Activated CD8-positive, alpha-beta T cell treated with anti-CD3 and anti-CD28 coated beads, Interleukin-2, amount 10 ng/mL, durations not matched to agents 7 days and 5 days (primary cell): ENCODE data around the gene ZNF629. TPM values are rescaled to one million over a fixed set of nuclear protein-coding genes. Genes with fewer than 3 reads are reported as not detected.
"Not testable (repeated sequence)": the region's sequence is repeated elsewhere in the genome, so short reads cannot be mapped to it uniquely, and the experiment has no call there.

Experiments
- ATAC-seq: fragments of 150-1000 bp; cut with Tn5 transposase; one replicate; pipeline ENCODE4 v1.10.0; 2021; ENCODE audit warnings: moderate library complexity
- CTCF ChIA-PET: fragments of 350-600 bp; sonication (Branson Sonifier 250); formaldehyde crosslinking; loops from one replicate; lab custom pipeline; 2021; ENCODE audit warnings: antibody characterized with exemption; lab: Charles Lee
- POLR2A ChIA-PET: fragments of 350-600 bp; sonication (Branson Sonifier 250); formaldehyde crosslinking; loops from one replicate; lab custom pipeline; 2021; ENCODE audit warnings: antibody characterized with exemption; lab: Charles Lee
- DNase-seq: peaks from one replicate; pipeline ENCODE4 v3.0.0-alpha.2; 2020
- H3K27ac Mint-ChIP-seq: one replicate; pipeline ENCODE4 v1.8.0; 2021; ENCODE audit warnings: mild to moderate bottlenecking, mixed read lengths
- H3K27me3 Mint-ChIP-seq: one replicate; pipeline ENCODE4 v1.8.0; 2021; ENCODE audit warnings: low read depth, mixed read lengths
- H3K36me3 Mint-ChIP-seq: one replicate; pipeline ENCODE4 v1.8.0; 2021; ENCODE audit warnings: low read depth, mixed read lengths
- H3K4me1 Mint-ChIP-seq: one replicate; pipeline ENCODE4 v1.8.0; 2021; ENCODE audit warnings: low read depth, mixed read lengths
- H3K4me3 Mint-ChIP-seq: one replicate; pipeline ENCODE4 v1.8.0; 2021; ENCODE audit warnings: mild to moderate bottlenecking, mixed read lengths
- H3K9me3 Mint-ChIP-seq: one replicate; pipeline ENCODE4 v1.8.0; 2022; ENCODE audit warnings: mixed read lengths; ENCODE audit not compliant: insufficient read depth
- total RNA-seq, 2 experiments: library from RNA; stranded (reverse); gene quantifications; one replicate each; pipeline ENCODE4 v1.2.3, GENCODE V29; 2021

Gene ZNF629
- 1 to 10 TPM; 1.7 to 1.9 TPM for total RNA-seq

DNA sequence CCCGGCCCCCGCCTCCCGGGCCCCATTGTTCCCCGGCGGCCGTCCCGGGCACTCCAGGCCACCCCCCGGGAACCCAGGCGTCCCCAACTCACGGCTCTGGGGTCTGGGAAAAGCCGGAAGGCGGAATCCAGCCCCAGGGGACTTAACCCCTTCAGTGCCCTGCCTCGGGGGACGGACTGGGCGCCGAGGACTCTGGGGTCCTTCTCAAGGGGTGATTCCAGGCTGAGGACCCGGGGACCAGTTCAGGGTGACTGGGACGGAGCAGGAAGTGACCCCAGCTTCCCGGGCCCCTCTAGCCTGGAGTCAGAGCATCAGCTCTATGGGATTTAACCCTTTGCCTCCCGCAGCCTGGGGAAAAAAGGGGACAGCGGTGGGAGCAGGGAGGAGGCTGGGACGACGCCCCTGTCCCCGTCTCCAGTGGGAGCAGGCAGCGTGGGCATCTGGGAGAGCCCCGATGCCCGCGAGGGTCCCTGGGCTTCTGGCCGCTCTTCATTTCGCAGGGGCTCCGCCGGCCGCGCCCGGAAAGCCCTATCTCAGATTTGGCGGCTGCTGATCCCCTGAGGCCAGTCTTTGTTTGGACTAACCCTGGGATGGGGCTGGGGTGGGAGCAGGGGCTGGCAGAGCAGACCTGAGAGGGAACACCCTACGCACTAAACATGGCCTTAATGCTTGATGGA lies at the start of gene ZNF629:
TSS of gene ZNF629 (minus strand) at position 270 of the 677 bp plus-strand sequence. CDS start 2,723 bp downstream, outside the sequence.
- CTCF ChIA-PET: interaction anchor here (0.7 kb wide), 1 partner anchor 28 kb away, joined by 3 read pairs; no protein-coding TSS in a partner anchor
- Mint-ChIP-seq H3K27ac (no peak within 1 kb of the TSS), H3K36me3 (peaks cover 3% of the 10 kb centered on the region), H3K27me3 (peaks cover 9% of the 10 kb centered on the region), H3K4me1 (peaks cover 10% of the 10 kb centered on the region), H3K9me3 (no peaks in the 10 kb centered on the region), H3K4me3 (peak within 1 kb of the TSS; percentile 76)
- ATAC-seq (peak; percentile 55), DNase-seq (no peak)
- POLR2A ChIA-PET: no interaction called here

DNA sequence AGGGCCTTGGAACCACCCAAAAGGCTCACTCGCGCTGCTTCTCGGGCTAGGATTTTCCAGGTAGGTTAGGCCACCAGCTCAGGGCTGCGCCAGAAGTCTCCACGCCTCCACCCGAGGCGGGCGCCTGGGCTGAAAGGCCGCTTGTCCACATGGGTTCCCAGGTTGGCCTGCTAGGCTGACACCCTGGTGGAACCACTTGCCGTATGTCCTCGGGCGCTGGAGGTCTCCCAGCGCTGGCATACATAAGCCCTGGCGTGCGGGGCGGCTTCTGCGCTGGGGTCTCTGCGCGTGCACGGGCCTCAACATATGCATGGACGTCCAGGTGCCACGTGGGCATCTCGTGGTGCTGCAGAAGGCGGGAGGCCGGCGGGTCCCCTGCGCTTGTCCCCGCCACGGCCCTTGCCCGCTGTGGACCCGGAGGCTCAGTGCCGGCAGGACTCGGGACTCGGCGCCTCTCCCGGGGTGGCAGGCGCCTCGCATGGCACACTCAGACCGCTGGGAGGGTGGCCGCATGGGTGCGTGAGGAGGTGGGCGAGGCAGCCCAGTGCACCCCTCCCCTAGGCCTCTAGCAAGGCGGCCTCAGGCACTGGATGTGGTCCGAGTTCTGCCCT lies 47.2 kb upstream of the ZNF629 start:
- H3K27me3 Mint-ChIP-seq: peaks cover 7% of the 10 kb centered on the region
- POLR2A ChIA-PET: no interaction called here
- CTCF ChIA-PET: interaction anchor here (2.6 kb wide), 1 partner anchor 10 kb away, joined by 11 read pairs; no protein-coding TSS in a partner anchor
- no peak overlapping the region for H3K4me3 Mint-ChIP-seq
- H3K9me3 Mint-ChIP-seq: no peaks in the 10 kb centered on the region
- H3K27ac Mint-ChIP-seq: no peak overlapping the region
- H3K4me1 Mint-ChIP-seq: no peaks in the 10 kb centered on the region
- DNase-seq (no peak), ATAC-seq (no peak)
- H3K36me3 Mint-ChIP-seq: no peaks in the 10 kb centered on the region

DNA sequence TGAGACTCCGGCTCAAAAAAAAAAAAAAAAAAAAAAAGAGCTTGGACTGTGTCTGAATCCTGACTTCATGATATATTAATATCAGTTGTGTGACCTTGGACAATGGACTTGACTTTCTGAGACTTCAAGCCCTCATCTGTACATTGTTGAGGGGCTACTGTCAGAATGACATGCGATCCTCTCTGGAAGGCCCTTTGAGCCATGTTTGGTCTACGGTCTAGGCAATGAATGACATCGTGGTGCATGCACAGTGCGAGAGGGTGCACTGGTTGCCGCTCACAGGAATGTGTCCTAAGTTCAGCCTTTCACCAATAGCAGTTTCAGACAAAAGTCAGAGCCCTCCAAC lies 43.0 kb upstream of the ZNF629 start:
- H3K4me3 Mint-ChIP-seq: no peak overlapping the region
- ChIA-PET CTCF (interaction anchor here (1.0 to 3.5 kb wide), 3 partner anchors 15 to 25 kb away, joined by 3 to 12 read pairs (median 4); no protein-coding TSS in a partner anchor), POLR2A (no interaction called here)
- no peak overlapping the region for H3K27ac Mint-ChIP-seq
- no peaks in the 10 kb centered on the region for H3K36me3 Mint-ChIP-seq
- ATAC-seq: no peak
- peaks cover 18% of the 10 kb centered on the region for H3K27me3 Mint-ChIP-seq
- no peak for DNase-seq
- no peaks in the 10 kb centered on the region for H3K4me1 Mint-ChIP-seq
- no peaks in the 10 kb centered on the region for H3K9me3 Mint-ChIP-seq

DNA sequence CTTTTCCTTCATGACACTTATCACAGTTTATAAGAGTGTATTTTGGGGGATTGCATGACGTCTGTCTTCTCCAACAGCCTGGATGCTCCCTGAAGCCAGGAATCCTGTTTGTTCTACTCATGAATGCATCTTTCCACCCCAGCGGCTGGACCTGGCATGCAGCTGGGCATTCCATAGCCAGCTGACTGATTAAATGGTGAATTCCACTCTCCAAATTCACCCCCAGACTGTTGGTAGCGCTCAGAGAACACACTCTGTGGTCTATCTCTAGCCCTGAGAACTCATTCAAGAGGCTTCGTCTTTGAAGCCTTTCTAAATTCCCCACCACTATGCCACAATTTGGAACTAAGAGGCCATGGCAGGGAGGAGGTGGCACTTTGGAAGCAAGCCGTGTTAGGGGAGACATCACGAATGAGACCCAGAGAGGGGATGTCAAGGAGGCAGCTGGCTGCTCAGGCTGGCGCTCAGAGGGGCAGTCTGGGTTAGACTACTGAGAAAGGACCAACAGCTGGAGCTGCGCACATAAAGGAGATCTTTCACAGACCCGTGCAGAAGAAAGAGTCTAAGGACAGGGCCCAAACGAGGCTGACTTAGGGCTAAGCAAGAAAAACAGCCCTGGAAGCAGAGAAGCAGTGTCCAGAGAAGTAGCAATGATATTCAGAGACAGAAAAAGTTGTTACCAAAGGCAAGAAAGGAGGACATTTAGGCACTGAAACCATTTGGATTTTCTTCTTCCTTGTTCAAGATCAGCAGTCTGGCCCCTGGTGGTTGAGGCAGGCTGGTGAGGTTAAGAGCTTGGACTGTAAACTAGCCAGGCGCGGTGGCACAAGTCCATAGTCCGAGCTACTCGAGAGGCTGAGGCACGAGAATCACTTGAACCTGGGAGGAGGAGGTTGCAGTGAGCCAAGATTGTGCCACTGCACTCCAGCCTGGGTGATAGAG lies 42.4 kb upstream of the ZNF629 start:
- Mint-ChIP-seq H3K27ac (no peak overlapping the region), H3K9me3 (no peaks in the 10 kb centered on the region), H3K27me3 (peaks cover 18% of the 10 kb centered on the region), H3K4me1 (no peaks in the 10 kb centered on the region), H3K36me3 (no peaks in the 10 kb centered on the region), H3K4me3 (no peak overlapping the region)
- ATAC-seq (no peak), DNase-seq (no peak)
- ChIA-PET CTCF (interaction anchor here (0.8 to 3.5 kb wide), 3 partner anchors 15 to 24 kb away, joined by 4 to 12 read pairs (median 4); no protein-coding TSS in a partner anchor), POLR2A (no interaction called here)

DNA sequence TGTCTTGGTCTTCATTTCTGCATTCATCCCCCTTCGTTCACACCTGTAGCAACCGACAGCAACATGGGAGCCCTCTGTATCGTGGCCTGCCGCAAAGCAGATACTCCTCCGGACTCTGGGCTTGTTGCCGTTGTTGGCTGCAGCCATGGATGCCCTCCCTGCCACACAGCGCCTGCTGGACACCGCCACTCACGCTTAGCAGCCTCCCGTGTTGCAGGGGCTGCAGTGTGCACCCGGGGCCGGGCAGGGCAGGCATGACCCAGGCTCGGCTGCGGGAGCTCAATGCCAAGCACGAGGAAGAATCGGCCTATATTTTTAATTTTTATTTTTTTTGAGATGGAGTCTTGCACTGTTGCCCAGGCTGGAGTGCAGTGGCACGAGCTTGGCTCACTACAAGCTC lies 34.9 kb upstream of the ZNF629 start:
- no peaks in the 10 kb centered on the region for H3K9me3 Mint-ChIP-seq
- peaks cover 4% of the 10 kb centered on the region for H3K27me3 Mint-ChIP-seq
- no peaks in the 10 kb centered on the region for H3K36me3 Mint-ChIP-seq
- ChIA-PET CTCF (interaction anchor here (2.4 kb wide), 1 partner anchor 8 kb away, joined by 18 read pairs; no protein-coding TSS in a partner anchor), POLR2A (interaction anchor here (0.6 kb wide), 1 partner anchor 237 kb away, joined by 3 read pairs; no protein-coding TSS in a partner anchor)
- no peaks in the 10 kb centered on the region for H3K4me1 Mint-ChIP-seq
- H3K4me3 Mint-ChIP-seq: no peak overlapping the region
- H3K27ac Mint-ChIP-seq: no peak overlapping the region
- no peak for ATAC-seq
- DNase-seq: no peak

DNA sequence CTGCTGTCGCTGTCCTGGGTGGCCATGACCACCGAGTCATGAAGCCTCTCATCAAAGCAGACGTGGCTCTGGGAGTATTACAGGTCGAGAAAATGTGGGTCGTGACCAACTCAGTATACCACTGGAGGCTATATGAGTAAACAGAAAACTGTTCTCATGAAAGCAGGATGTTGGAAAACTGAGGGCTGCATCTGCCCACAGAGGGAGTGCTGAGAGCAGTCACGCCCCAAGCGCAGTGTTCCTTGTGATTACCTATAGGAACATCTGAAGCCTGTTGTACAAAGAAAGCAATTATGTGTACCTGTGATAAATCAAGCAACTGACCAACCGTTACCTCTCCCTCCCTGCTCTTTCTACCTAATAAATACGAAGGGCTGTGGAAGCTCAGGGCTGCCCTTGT lies 34.4 kb upstream of the ZNF629 start:
- H3K27me3 Mint-ChIP-seq, H3K4me1 Mint-ChIP-seq, H3K9me3 Mint-ChIP-seq, H3K4me3 Mint-ChIP-seq, POLR2A ChIA-PET, ATAC-seq, CTCF ChIA-PET, DNase-seq, H3K27ac Mint-ChIP-seq, H3K36me3 Mint-ChIP-seq: not testable (repeated sequence)

DNA sequence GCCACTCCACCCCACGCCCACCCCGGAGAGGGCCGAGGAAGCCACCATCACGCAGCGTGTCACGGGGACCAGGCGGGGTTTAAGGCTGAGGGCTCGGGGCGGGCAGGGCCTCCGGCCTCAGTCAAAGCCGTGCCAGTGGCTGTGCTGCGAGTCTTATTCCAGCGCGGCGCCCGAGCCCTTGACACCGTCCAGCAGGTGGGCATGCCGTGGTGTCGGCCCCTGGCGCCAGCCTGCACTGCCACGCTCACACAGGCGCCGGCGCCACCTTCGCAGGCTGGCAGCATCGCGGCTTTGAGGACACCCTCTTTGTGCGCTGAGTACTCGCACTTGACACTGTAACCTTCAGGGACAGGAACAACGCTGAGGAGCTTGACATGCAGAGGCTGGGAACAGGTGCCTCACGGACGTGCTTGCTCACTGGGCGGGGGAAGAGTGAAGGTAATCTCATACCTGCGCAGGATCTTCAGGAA lies 34.0 kb upstream of the ZNF629 start:
- Mint-ChIP-seq H3K27me3 (peaks cover 1% of the 10 kb centered on the region), H3K27ac (no peak overlapping the region), H3K36me3 (no peaks in the 10 kb centered on the region), H3K4me1 (no peaks in the 10 kb centered on the region), H3K4me3 (no peak overlapping the region), H3K9me3 (no peaks in the 10 kb centered on the region)
- ChIA-PET CTCF (no interaction called here), POLR2A (no interaction called here)
- ATAC-seq: no peak
- no peak for DNase-seq

DNA sequence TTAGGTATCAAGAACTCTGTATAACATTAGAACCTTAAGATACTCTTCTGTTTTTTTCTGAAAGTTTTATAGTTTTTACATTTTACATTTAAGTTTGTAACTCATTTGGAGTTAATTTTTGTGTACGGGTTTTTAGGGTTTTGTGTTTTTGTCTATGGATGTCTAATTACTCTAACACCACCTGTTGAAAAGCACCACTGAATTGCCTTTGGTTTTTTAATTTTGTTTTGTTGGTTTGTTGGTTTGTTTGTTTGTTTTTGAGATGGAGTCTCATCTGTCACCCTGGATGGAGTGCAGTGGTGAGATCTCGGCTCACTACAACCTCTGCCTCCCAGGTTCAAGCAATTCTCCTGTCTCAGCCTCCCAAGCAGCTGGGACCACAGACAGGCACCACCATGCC lies 29.8 kb upstream of the ZNF629 start:
- DNase-seq (no peak), ATAC-seq (no peak)
- H3K9me3 Mint-ChIP-seq: no peaks in the 10 kb centered on the region
- H3K4me1 Mint-ChIP-seq: peaks cover 15% of the 10 kb centered on the region
- peaks cover 2% of the 10 kb centered on the region for H3K27me3 Mint-ChIP-seq
- CTCF ChIA-PET: interaction anchor here (0.6 to 3.6 kb wide), 4 partner anchors 11 to 125 kb away, joined by 3 to 47 read pairs (median 4); no protein-coding TSS in a partner anchor
- no peaks in the 10 kb centered on the region for H3K36me3 Mint-ChIP-seq
- POLR2A ChIA-PET: no interaction called here
- no peak overlapping the region for H3K27ac Mint-ChIP-seq
- H3K4me3 Mint-ChIP-seq: no peak overlapping the region

DNA sequence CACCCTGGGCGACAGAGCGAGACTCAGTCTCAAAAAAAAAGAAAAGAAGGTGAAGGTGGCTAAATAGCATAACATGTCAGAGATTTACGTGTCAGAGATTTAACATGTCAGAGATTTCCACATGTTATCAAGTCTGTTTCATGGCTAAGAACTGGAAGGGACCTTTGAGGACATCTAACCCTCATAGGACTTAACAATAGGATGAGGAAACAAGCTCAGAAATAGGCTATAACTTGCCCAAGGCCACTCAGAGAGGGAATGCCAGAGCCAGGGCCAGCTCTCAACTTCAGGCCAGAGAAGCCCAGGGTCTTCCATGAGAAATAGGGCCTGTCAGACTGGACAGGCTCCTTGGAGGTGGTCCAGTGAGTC lies 26.8 kb upstream of the ZNF629 start:
- CTCF ChIA-PET: interaction anchor here (0.6 to 3.6 kb wide), 27 partner anchors 8 to 328 kb away, joined by 3 to 47 read pairs (median 5); partner anchors contain the start of genes PHKG2 and RNF40
- H3K4me1 Mint-ChIP-seq: peaks cover 15% of the 10 kb centered on the region
- peak overlapping the region; percentile 83 for H3K4me3 Mint-ChIP-seq
- POLR2A ChIA-PET: interaction anchor here (0.6 to 1.9 kb wide), 10 partner anchors 8 to 543 kb away, joined by 3 to 10 read pairs (median 4); partner anchors contain the start of gene PHKG2
- H3K36me3 Mint-ChIP-seq: no peaks in the 10 kb centered on the region
- H3K9me3 Mint-ChIP-seq: no peaks in the 10 kb centered on the region
- DNase-seq (no peak), ATAC-seq (peak; percentile 2)
- peak overlapping the region; percentile 89 for H3K27ac Mint-ChIP-seq
- peaks cover 4% of the 10 kb centered on the region for H3K27me3 Mint-ChIP-seq

DNA sequence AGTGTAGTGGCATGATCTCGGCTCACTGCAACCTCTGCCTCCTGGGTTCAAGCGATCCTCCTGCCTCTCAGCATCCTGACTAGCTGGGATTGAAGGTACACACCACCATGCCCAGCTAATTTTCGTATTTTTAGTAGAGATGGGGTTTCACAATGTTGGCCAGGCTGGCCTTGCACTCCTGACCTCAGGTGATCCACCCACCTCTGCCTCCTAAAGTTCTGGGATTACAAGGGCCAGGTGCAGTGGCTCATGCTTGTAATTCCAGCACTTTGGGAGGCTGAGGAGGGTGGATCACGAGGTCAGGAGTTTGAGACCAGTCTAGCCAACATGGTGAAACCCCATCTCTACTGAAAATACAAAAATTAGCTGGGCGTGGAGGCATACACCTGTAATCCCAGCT lies 22.7 kb upstream of the ZNF629 start:
- H3K36me3 Mint-ChIP-seq, H3K9me3 Mint-ChIP-seq, ATAC-seq, DNase-seq, H3K4me3 Mint-ChIP-seq, H3K27ac Mint-ChIP-seq, POLR2A ChIA-PET: not testable (repeated sequence)
- Mint-ChIP-seq H3K4me1 (peaks cover 24% of the 10 kb centered on the region), H3K27me3 (peaks cover 13% of the 10 kb centered on the region)
- CTCF ChIA-PET: interaction anchor here (0.6 kb wide), 1 partner anchor 112 kb away, joined by 3 read pairs; no protein-coding TSS in a partner anchor

DNA sequence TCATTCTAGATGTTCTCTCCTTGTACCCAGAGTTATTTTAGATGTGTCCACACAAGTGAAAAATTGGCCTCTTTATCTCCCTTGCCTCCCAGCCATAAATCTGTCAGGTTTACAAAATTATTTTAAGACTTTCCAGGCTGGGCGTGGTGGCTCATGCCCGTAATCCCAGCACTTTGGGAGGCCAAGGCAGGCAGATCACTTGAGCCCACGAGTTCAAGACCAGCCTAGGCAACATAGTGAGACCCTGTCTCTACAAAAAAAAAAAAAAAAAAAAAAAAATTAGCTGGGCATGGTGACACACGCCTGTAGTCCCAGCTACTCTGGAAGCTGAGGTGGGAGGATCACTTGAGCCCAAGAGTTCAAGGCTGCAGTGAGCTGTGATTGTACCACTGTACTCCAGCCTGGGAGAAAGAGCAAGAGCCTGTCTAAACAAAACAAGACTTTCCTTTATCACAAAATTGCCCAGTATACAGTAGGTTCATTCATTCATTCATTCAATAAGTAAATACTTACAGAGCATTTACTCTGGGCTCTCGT lies 22.0 kb upstream of the ZNF629 start:
- Mint-ChIP-seq H3K4me1 (peaks cover 19% of the 10 kb centered on the region), H3K27me3 (peaks cover 13% of the 10 kb centered on the region)
- DNase-seq, ATAC-seq, H3K9me3 Mint-ChIP-seq, POLR2A ChIA-PET, H3K36me3 Mint-ChIP-seq, H3K4me3 Mint-ChIP-seq, H3K27ac Mint-ChIP-seq: not testable (repeated sequence)
- CTCF ChIA-PET: interaction anchor here (0.9 kb wide), 1 partner anchor 93 kb away, joined by 3 read pairs; no protein-coding TSS in a partner anchor
